ENCODE measurements around the gene WNT8B. TPM values are rescaled to one million over a fixed set of nuclear protein-coding genes. Genes with fewer than 3 reads are reported as not detected.

Gene WNT8B
- 0.27 and 0.41 TPM in 2 replicates for total RNA-seq

- intact Hi-C loops (cut with micrococcal nuclease): no loop called here
These were observed at the start of gene WNT8B for GRCh38 chr10:100462709-100463108. WNT8B (plus strand) TSS chr10:100463009; CDS start chr10:100463169, 160 bp downstream.

- intact Hi-C loops (cut with micrococcal nuclease): no loop called here
These were observed 49.6 kb upstream of the WNT8B start for GRCh38 chr10:100413173-100413572.

- intact Hi-C loops (cut with micrococcal nuclease): no loop called here
These were observed 42.8 kb upstream of the WNT8B start for GRCh38 chr10:100419911-100420449.

- intact Hi-C loops (cut with micrococcal nuclease): no loop called here
These were observed 35.4 kb upstream of the WNT8B start for GRCh38 chr10:100427374-100427773.

GRCh38 chr10:100433253-100434240 is 29.3 kb upstream of the WNT8B start:
- intact Hi-C loops (cut with micrococcal nuclease): loop anchor here (1.0 kb wide), 5 partner anchors 60 to 95 kb away; no protein-coding TSS in a partner anchor

GRCh38 chr10:100436255-100436654 is 26.6 kb upstream of the WNT8B start:
- intact Hi-C loops (cut with micrococcal nuclease): no loop called here

GRCh38 chr10:100438674-100439315 is 24.0 kb upstream of the WNT8B start:
- intact Hi-C loops (cut with micrococcal nuclease): no loop called here

- intact Hi-C loops (cut with micrococcal nuclease): no loop called here
These were observed 20.3 kb upstream of the WNT8B start for GRCh38 chr10:100442548-100442947.

GRCh38 chr10:100446130-100446761 is 16.6 kb upstream of the WNT8B start:
- intact Hi-C loops (cut with micrococcal nuclease): no loop called here

GRCh38 chr10:100447663-100448062 is 15.1 kb upstream of the WNT8B start:
- intact Hi-C loops (cut with micrococcal nuclease): no loop called here

- intact Hi-C loops (cut with micrococcal nuclease): no loop called here
These were observed 13.9 kb upstream of the WNT8B start for GRCh38 chr10:100448951-100449350.

- intact Hi-C loops (cut with micrococcal nuclease): no loop called here
These were observed 5.5 kb downstream of the WNT8B start for GRCh38 chr10:100468322-100468721.

GRCh38 chr10:100468978-100469377 is 6.2 kb downstream of the WNT8B start:
- intact Hi-C loops (cut with micrococcal nuclease): no loop called here

GRCh38 chr10:100469756-100470155 is 6.9 kb downstream of the WNT8B start:
- intact Hi-C loops (cut with micrococcal nuclease): no loop called here

GRCh38 chr10:100470367-100470766 is 7.6 kb downstream of the WNT8B start:
- intact Hi-C loops (cut with micrococcal nuclease): no loop called here

GRCh38 chr10:100477970-100478369 is 15.2 kb downstream of the WNT8B start:
- intact Hi-C loops (cut with micrococcal nuclease): no loop called here

GRCh38 chr10:100479037-100479436 is 16.2 kb downstream of the WNT8B start:
- intact Hi-C loops (cut with micrococcal nuclease): no loop called here

- intact Hi-C loops (cut with micrococcal nuclease): no loop called here
These were observed 17.2 kb downstream of the WNT8B start for GRCh38 chr10:100480002-100480401.

GRCh38 chr10:100481462-100482081 is 18.8 kb downstream of the WNT8B start:
- intact Hi-C loops (cut with micrococcal nuclease): loop anchor here (1.0 to 2.0 kb wide), 3 partner anchors 17 to 37 kb away; no protein-coding TSS in a partner anchor

- intact Hi-C loops (cut with micrococcal nuclease): loop anchor here (2.0 kb wide), 1 partner anchor 16 kb away; no protein-coding TSS in a partner anchor
These were observed 19.5 kb downstream of the WNT8B start for GRCh38 chr10:100482181-100482833.
